Heart left ventricle (tissue), 16 donors: ENCODE results near the gene FYN. TPM values are rescaled to one million over a fixed set of nuclear protein-coding genes. Genes with fewer than 3 reads are reported as not detected.
A peak's percentile ranks its signal among the peaks of the same experiment; 100 is the strongest.

Experiments
- ATAC-seq, 4 donors: fragments of 200-7000 bp; cut with Tn5 transposase; one replicate each; pipeline ENCODE4 v1.9.1; 2020 to 2022; ENCODE audit warnings: moderate library complexity in 4 of 4, mild to moderate bottlenecking in 3 of 4, moderate number of reproducible peaks in 1 of 4
- DNase-seq, 5 donors: peaks; one replicate each; pipeline ENCODE4 v3.0.0-alpha.2; 2020
- H3K27ac ChIP-seq, 12 donors: fragments of 200-600 bp; sonication (generic) in 4 of 12; one replicate each; pipeline versions ENCODE4 v1.5.0 to v1.8.0; 2016 to 2022; ENCODE audit warnings: mild to moderate bottlenecking in 2 of 12
- H3K27me3 ChIP-seq, 9 donors: fragments of 200-600 bp; sonication (generic) in 2 of 9; one replicate each; pipeline versions ENCODE4 v1.5.1 to v1.8.0; 2016 to 2022; ENCODE audit warnings: mild to moderate bottlenecking in 3 of 9
- H3K36me3 ChIP-seq, 9 donors: fragments of 200-600 bp; sonication (generic) in 2 of 9; one replicate each; pipeline versions ENCODE4 v1.5.0 to v1.8.0; 2018 to 2022; ENCODE audit warnings: mild to moderate bottlenecking in 2 of 9
- H3K4me1 ChIP-seq, 12 donors: fragments of 200-600 bp; sonication (generic) in 4 of 12; one replicate each; pipeline versions ENCODE4 v1.5.0 to v1.8.0; 2016 to 2022; ENCODE audit warnings: mild to moderate bottlenecking in 3 of 12
- H3K4me3 ChIP-seq, 12 donors: fragments of 200-600 bp; sonication (generic) in 4 of 12; one replicate each; pipeline versions ENCODE4 v1.5.0 to v1.8.0; 2017 to 2022; ENCODE audit warnings: mild to moderate bottlenecking in 9 of 12, moderate library complexity in 4 of 12
- H3K9me3 ChIP-seq, 12 donors: fragments of 200-600 bp; sonication (generic) in 4 of 12; one replicate each; pipeline versions ENCODE4 v1.5.0 to v1.8.0; 2016 to 2022; ENCODE audit warnings: mild to moderate bottlenecking in 1 of 12
- CTCF ChIP-seq, 12 donors: fragments of 200-600 bp; sonication (generic) in 4 of 12; IDR thresholded peaks; one replicate each; pipeline versions ENCODE4 v1.5.0 to v1.8.0; 2018 to 2022; ENCODE audit warnings: antibody characterized with exemption in 12 of 12, mild to moderate bottlenecking in 5 of 12
- POLR2A ChIP-seq, 2 donors: fragments of 450-650 bp; IDR thresholded peaks; one replicate each; pipeline ENCODE4 v1.6.1; 2017; ENCODE audit warnings: antibody characterized with exemption in 2 of 2, mild to moderate bottlenecking in 2 of 2, moderate library complexity in 2 of 2
- WGBS, 4 donors: extraction: QIAGEN DNeasy Blood & Tissue Kit in 2 of 4; methylation state at CpG; one replicate each; pipeline versions ENCODE4 v1.1.5 to v1.1.7; 2013 to 2018; 5-methylcytosine and 5-hydroxymethylcytosine counted together
- intact Hi-C, 10 donors: fragments of 100-400 bp; cut with DNase I; formaldehyde crosslinking; loops; one replicate each; pipeline versions ENCODE4 v1.11.1 to v1.14.2; 2022
- polyA plus RNA-seq, 2 donors: library from polyadenylated mRNA; stranded (reverse); fragments of 200-250 nt; gene quantifications; one replicate each; pipeline ENCODE4 v1.2.3, GENCODE V29; 2013
- total RNA-seq, 9 donors: library from RNA; depleted of rRNA in 2 of 9; stranded (reverse); fragments of >200 nt in 2 of 9; fragmentation: NEBNext Ultra II Directional in 3 of 9; extraction: Animal tissue kit (Norgen Biotek cat#: 25700) in 3 of 9; gene quantifications; one replicate each; pipeline versions ENCODE4 v1.1.0 to v1.2.4, GENCODE V29; 2016 to 2023
- donor health status: ischemic (EF 13 %, LVEDD 7.1; RV severe dilation, severe dysfunction).
- donor health status: healthy with polysubstance abuse.
- donor health status: DM: no; HTN: yes; CAD: no.
- donor health status: DM: no; HTN: no; CAD: no.
- donor health status: ischemic (EF 25% LVEDD 6.9; RV normal size, moderate dysfunction).
- donor health status: ischemic (EF 25% LVEDD 5.7; RV mildly dilated, moderate dysfunction).
- donor health status: healthy.
- donor health status: DM: yes; HTN: yes; CAD: no.
- donor health status: ischemic (EF 35%, LVEDD 5.7; RV mildly dilated, moderate dysfunction).
- donor health status: nonischemic (EF 11% LVEDD 7.7; RV severe dilation, severe dysfunction).
- donor health status: DM: yes; HTN: yes; CAD: no.
- donor health status: PGD.
- donor health status: ischemic (EF 29% LVEDD 5.4; RV normal size, mild dysfunction).
- donor health status: nonischemic (EF 23%, LVEDD 6.1; RV moderate dilation, normal function).

The FYN gene
- total and polyA plus RNA-seq, 11 donors, result 14.7 to 72.4 (median 52.3) TPM

- no peak for DNase-seq
- intact Hi-C loops, result loop anchor here in 1 of 10 donors (5.0 kb wide), 1 partner anchor 385 kb away; no protein-coding TSS in a partner anchor
- peak overlapping the region in 7 of 12 donors; percentile 1 to 84 (median 52) for H3K27ac ChIP-seq
- H3K4me3 ChIP-seq, result no peak overlapping the region
- 84 to 92% (median 90%) methylated on average over 9 of the region's 9 CpGs for WGBS, 4 donors
- H3K9me3 ChIP-seq, result no peaks in the 10 kb centered on the region
- H3K4me1 ChIP-seq, result peaks cover 12 to 96% (median 67%) of the 10 kb centered on the region in 12 donors
- no peak for TF ChIP-seq CTCF (IDR thresholded peaks at IDR 0.05)
- TF ChIP-seq POLR2A (IDR thresholded peaks at IDR 0.05), result no peak
- H3K27me3 ChIP-seq, result no peaks in the 10 kb centered on the region
- ATAC-seq, result peak in 2 of 4 donors; percentile 1 to 8
- H3K36me3 ChIP-seq, result peaks cover 0 to 7% (median 0%) of the 10 kb centered on the region in 9 donors
These were observed 30.9 kb downstream of the FYN start for GRCh38 chr6:111842271-111842822.

- TF ChIP-seq POLR2A (IDR thresholded peaks at IDR 0.05), result no peak
- TF ChIP-seq CTCF (IDR thresholded peaks at IDR 0.05), result no peak
- no peak overlapping the region for H3K4me3 ChIP-seq
- H3K36me3 ChIP-seq, result peaks cover 0 to 7% (median 0%) of the 10 kb centered on the region in 9 donors
- H3K27me3 ChIP-seq, result no peaks in the 10 kb centered on the region
- DNase-seq (peak in 3 of 5 donors; percentile 43 to 46 (median 44)), ATAC-seq (peak in 2 of 4 donors; percentile 28 to 29)
- peaks cover 10 to 93% (median 62%) of the 10 kb centered on the region in 12 donors for H3K4me1 ChIP-seq
- H3K9me3 ChIP-seq, result no peaks in the 10 kb centered on the region
- peak overlapping the region in 7 of 12 donors; percentile 4 to 84 (median 52) for H3K27ac ChIP-seq
- WGBS, 4 donors, result 42 to 53% (median 50%) methylated on average over 6 of the region's 6 CpGs
- intact Hi-C loops, result loop anchor here in 1 of 10 donors (5.0 kb wide), 1 partner anchor 385 kb away; no protein-coding TSS in a partner anchor
These were observed 31.4 kb downstream of the FYN start for GRCh38 chr6:111841822-111842221.

- intact Hi-C loops, result loop anchor here in 1 of 10 donors (5.0 kb wide), 1 partner anchor 386 kb away; no protein-coding TSS in a partner anchor
- no peak for DNase-seq
- Histone ChIP-seq H3K27me3 (no peaks in the 10 kb centered on the region), H3K36me3 (peaks cover 0 to 7% (median 0%) of the 10 kb centered on the region in 9 donors), H3K27ac (peak overlapping the region in 1 of 12 donors; percentile 84), H3K9me3 (no peaks in the 10 kb centered on the region), H3K4me1 (peaks cover 5 to 83% (median 53%) of the 10 kb centered on the region in 12 donors), H3K4me3 (no peak overlapping the region)
- no peak for TF ChIP-seq CTCF (IDR thresholded peaks at IDR 0.05)
- no peak for TF ChIP-seq POLR2A (IDR thresholded peaks at IDR 0.05)
- ATAC-seq, result no peak
- WGBS, 4 donors, result 86 to 91% (median 88%) methylated on average over 5 of the region's 5 CpGs
These were observed 32.4 kb downstream of the FYN start for GRCh38 chr6:111840803-111841202.

GRCh38 chr6:111838749-111839484, 34.3 kb downstream of the FYN start:
- TF ChIP-seq CTCF (IDR thresholded peaks at IDR 0.05) (no peak), POLR2A (IDR thresholded peaks at IDR 0.05) (no peak)
- peak overlapping the region in 1 of 12 donors; percentile 50 for H3K27ac ChIP-seq
- H3K36me3 ChIP-seq, result no peaks in the 10 kb centered on the region
- 60 to 74% (median 68%) methylated on average over 5 of the region's 5 CpGs for WGBS, 4 donors
- intact Hi-C loops, result no loop called here
- H3K4me3 ChIP-seq, result no peak overlapping the region
- H3K27me3 ChIP-seq, result no peaks in the 10 kb centered on the region
- H3K9me3 ChIP-seq, result no peaks in the 10 kb centered on the region
- H3K4me1 ChIP-seq, result peaks cover 0 to 76% (median 41%) of the 10 kb centered on the region in 12 donors
- ATAC-seq (no peak), DNase-seq (no peak)
